SK-N-SH (cell line): ENCODE results near the gene STX1B. TPM values are rescaled to one million over a fixed set of nuclear protein-coding genes. Genes with fewer than 3 reads are reported as not detected.
A peak's percentile ranks its signal among the peaks of the same experiment; 100 is the strongest.
"Not testable (repeated sequence)": the region's sequence is repeated elsewhere in the genome, so short reads cannot be mapped to it uniquely, and the experiment has no call there.

ENCODE experiments used
- CTCF ChIA-PET: fragments of 300-600, 350-600 bp; formaldehyde crosslinking; extraction: SDS; loops from one replicate; lab custom pipeline; 2021; lab: Yijun Ruan, JAX
- POLR2A ChIA-PET: fragments of 350-600 bp; sonication (Branson Sonifier 250); formaldehyde crosslinking; extraction: SDS; loops from one replicate; lab custom pipeline; 2020; ENCODE audit warnings: antibody characterized with exemption, inconsistent platforms; lab: Yijun Ruan, JAX
- DNase-seq: peaks from one replicate; pipeline ENCODE4 v3.0.0; 2012
- H2AFZ ChIP-seq: fragments of 200-600 bp; sonication (generic); 2 replicates; pipeline ENCODE4 v1.8.1; 2016; ENCODE audit warnings: antibody characterized with exemption, mild to moderate bottlenecking, low read depth
- H3F3A ChIP-seq: fragments of 200-600 bp; sonication (generic); replicated peaks from 2 replicates; pipeline ENCODE3; 2016; ENCODE audit warnings: antibody characterized with exemption, mild to moderate bottlenecking; ENCODE audit not compliant: insufficient read depth
- H3K27ac ChIP-seq, 2 experiments: fragments of 200-500 bp in 1 of 2; fragments of 200-600 bp in 1 of 2; sonication (Bioruptor generic) in 1 of 2; sonication (generic), shearing (Covaris generic) in 1 of 2; 2 replicates each; pipeline versions ENCODE4 v1.5.1 to v1.6.1; 2014 to 2016; ENCODE audit warnings: low read depth in 2 of 2, inconsistent platforms in 1 of 2, low read length in 1 of 2, mild to moderate bottlenecking in 1 of 2, mixed read lengths in 1 of 2
- H3K27me3 ChIP-seq: fragments of 200-600 bp; sonication (generic), shearing (Covaris generic); 2 replicates; pipeline ENCODE4 v1.6.1; 2016; ENCODE audit warnings: mixed run types; ENCODE audit not compliant: insufficient read depth
- H3K36me3 ChIP-seq, 2 experiments: fragments of 200-500 bp in 1 of 2; fragments of 200-600 bp in 1 of 2; sonication (Bioruptor generic) in 1 of 2; sonication (generic) in 1 of 2; replicated peaks in 1 of 2; 2 replicates each; pipeline versions ENCODE3 to v1.5.1; 2014 to 2016; ENCODE audit warnings: low read length in 1 of 2, mild to moderate bottlenecking in 1 of 2; ENCODE audit not compliant: insufficient read depth in 2 of 2, control insufficient read depth in 1 of 2
- H3K4me1 ChIP-seq, 2 experiments: fragments of 200-500 bp in 1 of 2; fragments of 200-600 bp in 1 of 2; sonication (Bioruptor generic) in 1 of 2; sonication (generic), shearing (Covaris generic) in 1 of 2; 2 replicates each; pipeline versions ENCODE4 v1.5.1 to v1.6.1; 2014 to 2016; ENCODE audit warnings: low read depth in 1 of 2, low read length in 1 of 2, mixed run types in 1 of 2; ENCODE audit not compliant: insufficient read depth in 2 of 2, control insufficient read depth in 1 of 2
- H3K4me2 ChIP-seq: fragments of 200-600 bp; sonication (generic), shearing (Covaris generic); 2 replicates; pipeline ENCODE4 v1.6.1; 2017; ENCODE audit warnings: mixed run types
- H3K4me3 ChIP-seq, 2 experiments: fragments of 200-500 bp in 1 of 2; fragments of 200-600 bp in 1 of 2; sonication (Bioruptor generic) in 1 of 2; sonication (generic), shearing (Covaris generic) in 1 of 2; 2 replicates each; pipeline versions ENCODE4 v1.5.1 to v1.8.1; 2014 to 2016; ENCODE audit warnings: low read depth in 2 of 2, inconsistent platforms in 1 of 2, low read length in 1 of 2, mild to moderate bottlenecking in 1 of 2, mixed read lengths in 1 of 2, moderate library complexity in 1 of 2
- H3K79me2 ChIP-seq: fragments of 200-600 bp; sonication (generic); 2 replicates; pipeline ENCODE4 v1.8.1; 2017; ENCODE audit warnings: mild to moderate bottlenecking; ENCODE audit not compliant: insufficient read depth
- H3K9ac ChIP-seq: fragments of 200-600 bp; sonication (generic); 2 replicates; pipeline ENCODE4 v1.6.1; 2017; ENCODE audit warnings: mixed run types
- H3K9me2 ChIP-seq: fragments of 200-600 bp; sonication (generic); 2 replicates; pipeline ENCODE4 v1.6.1; 2017; ENCODE audit warnings: mixed run types
- H3K9me3 ChIP-seq: fragments of 200-600 bp; sonication (generic); 2 replicates; pipeline ENCODE4 v1.6.1; 2017; ENCODE audit warnings: mixed run types, mild to moderate bottlenecking, moderate library complexity
- H4K20me1 ChIP-seq: fragments of 200-600 bp; sonication (generic); 2 replicates; pipeline ENCODE4 v1.6.1; 2017; ENCODE audit warnings: mild to moderate bottlenecking, mixed run types; ENCODE audit not compliant: insufficient read depth
- ELF1 ChIP-seq: IDR thresholded peaks from 2 replicates; pipeline ENCODE4 v1.4.0; 2012
- FOXJ3 ChIP-seq: sonication (generic); formaldehyde crosslinking; IDR thresholded peaks from 2 replicates; pipeline ENCODE4 v1.5.1; 2020; ENCODE audit warnings: mild to moderate bottlenecking, missing genetic modification reagents
- FOXM1 ChIP-seq: IDR thresholded peaks from 2 replicates; pipeline ENCODE4 v1.4.0; 2012; ENCODE audit warnings: low read depth, mild to moderate bottlenecking
- IRF3 ChIP-seq: fragments of 150-350 bp; IDR thresholded peaks from 2 replicates; pipeline ENCODE4 v1.6.1; 2016; ENCODE audit warnings: mild to moderate bottlenecking, low read depth, low read length
- JUND ChIP-seq: IDR thresholded peaks from 2 replicates; pipeline ENCODE4 v1.4.0; 2012
- MEF2A ChIP-seq: IDR thresholded peaks from 2 replicates; pipeline ENCODE4 v1.4.0; 2012; ENCODE audit warnings: low read depth, borderline replicate concordance
- NFIC ChIP-seq: IDR thresholded peaks from 2 replicates; pipeline ENCODE4 v1.4.0; 2012; ENCODE audit warnings: borderline replicate concordance
- RAD21 ChIP-seq: IDR thresholded peaks from 2 replicates; pipeline ENCODE4 v1.6.1; 2012; ENCODE audit warnings: mild to moderate bottlenecking, low read length
- REST ChIP-seq: IDR thresholded peaks from 2 replicates; pipeline ENCODE4 v1.6.1; 2012; ENCODE audit warnings: mild to moderate bottlenecking, low read depth, low read length, moderate library complexity
- TCF12 ChIP-seq: IDR thresholded peaks from 2 replicates; pipeline ENCODE4 v1.4.0; 2012
- WGBS: methylation state at CpG from one replicate; pipeline ENCODE4 v1.1.6; 2017; ENCODE audit warnings: low lambda C conversion rate; 5-methylcytosine and 5-hydroxymethylcytosine counted together
- polyA plus RNA-seq, 3 experiments: library from polyadenylated mRNA; depleted of rRNA; stranded (reverse); fragments of >200 nt; gene quantifications; 2 replicates each; pipeline ENCODE4 v1.2.3, GENCODE V29; 2012
- small RNA-seq, 7 experiments: library from RNA; depleted of rRNA; stranded (forward); fragments of <200 nt; gene quantifications; one replicate each; pipeline ENCODE3, GENCODE V24; 2012

STX1B gene
- polyA plus RNA-seq, 1 of the 3 experiments (the other 2 are of a cell fraction): 21.2 TPM

GRCh38 chr16:30941600-30942425 is 68.6 kb downstream of the STX1B start (continued):
- TF ChIP-seq IRF3: no peak
- TF ChIP-seq RAD21: peak; percentile 70
- no peak for TF ChIP-seq NFIC
- no peak for TF ChIP-seq ELF1
- TF ChIP-seq FOXJ3: no peak
- TF ChIP-seq TCF12: no peak
- TF ChIP-seq MEF2A: no peak
- no peak for TF ChIP-seq JUND
- no peak for TF ChIP-seq REST
- no peak for TF ChIP-seq FOXM1

- CTCF ChIA-PET: interaction anchor here (0.6 to 4.8 kb wide), 4 partner anchors 12 to 492 kb away, joined by 3 to 45 read pairs (median 3); partner anchors contain the start of gene ORAI3
- DNase-seq, H3K9me3 ChIP-seq, H3K4me2 ChIP-seq, H3F3A ChIP-seq, H3K9ac ChIP-seq, H2AFZ ChIP-seq, POLR2A ChIA-PET, H4K20me1 ChIP-seq, H3K27me3 ChIP-seq, H3K4me3 ChIP-seq, H3K4me1 ChIP-seq, H3K9me2 ChIP-seq: not testable (repeated sequence)
- H3K36me3 ChIP-seq: peaks cover 26 to 27% of the 10 kb centered on the region in 2 experiments
- WGBS: 92% methylated on average over 8 of the region's 8 CpGs
- peak overlapping the region in 1 of 2 experiments; percentile 75; a peak in 2 of 4 replicates for H3K27ac ChIP-seq
- H3K79me2 ChIP-seq: peaks cover 19% of the 10 kb centered on the region; the same call in 1 of the 2 replicates
Observed at GRCh38 chr16:30939571-30939970, 70.9 kb downstream of the STX1B start.

Small RNAs within 50 kb of the gene (small RNA-seq; reads per million reads assigned to genes)
- 0 reads per million in 7 experiments for gene AC135048.1

Other genes with a start within 250 kb of the STX1B start
- 28.4 and 36.5 TPM in 2 replicates for gene CFAP119, start 248.6 kb downstream of the STX1B start, polyA plus RNA-seq (2012; rRNA removed)
- 49.8 and 57.3 TPM in 2 replicates for gene RNF40, start 248.3 kb downstream of the STX1B start, polyA plus RNA-seq (2012; rRNA removed)
- gene ZNF629, start 223.4 kb downstream of the STX1B start, polyA plus RNA-seq (2012; rRNA removed): 4.7 and 5.1 TPM in 2 replicates
- gene BCL7C, start 116.6 kb downstream of the STX1B start, polyA plus RNA-seq (2012; rRNA removed): 48.5 and 56.3 TPM in 2 replicates
- 35.9 and 45.7 TPM in 2 replicates for gene CTF1, start 114.0 kb downstream of the STX1B start, polyA plus RNA-seq (2012; rRNA removed)
- 18.3 and 20.6 TPM in 2 replicates for gene FBXL19, start 87.1 kb downstream of the STX1B start, polyA plus RNA-seq (2012; rRNA removed)
- gene ORAI3, start 61.6 kb downstream of the STX1B start, polyA plus RNA-seq (2012; rRNA removed): 29.0 and 31.8 TPM in 2 replicates
- 2.4 and 6.8 TPM in 2 replicates for gene SETD1A, start 52.9 kb downstream of the STX1B start, polyA plus RNA-seq (2012; rRNA removed)
- 12.2 and 12.9 TPM in 2 replicates for gene HSD3B7, start 25.4 kb downstream of the STX1B start, polyA plus RNA-seq (2012; rRNA removed)
- gene STX4, start 22.9 kb upstream of the STX1B start, polyA plus RNA-seq (2012; rRNA removed): 117 TPM in 2 replicates
- gene ZNF668, start 63.6 kb upstream of the STX1B start, polyA plus RNA-seq (2012; rRNA removed): 12.4 and 13.6 TPM in 2 replicates
- 2.7 and 3.4 TPM in 2 replicates for gene ZNF646, start 63.8 kb upstream of the STX1B start, polyA plus RNA-seq (2012; rRNA removed)
- gene PRSS53, start 78.3 kb upstream of the STX1B start, polyA plus RNA-seq (2012; rRNA removed): 3.1 and 4.9 TPM in 2 replicates
- 419 and 434 TPM in 2 replicates for gene VKORC1, start 84.2 kb upstream of the STX1B start, polyA plus RNA-seq (2012; rRNA removed)
- gene BCKDK, start 97.7 kb upstream of the STX1B start, polyA plus RNA-seq (2012; rRNA removed): 57.9 and 73.2 TPM in 2 replicates
- 51.8 and 52.0 TPM in 2 replicates for gene KAT8, start 107.0 kb upstream of the STX1B start, polyA plus RNA-seq (2012; rRNA removed)
- gene PRSS8, start 125.1 kb upstream of the STX1B start, polyA plus RNA-seq (2012; rRNA removed): 0.05 and 0.07 TPM in 2 replicates
- gene PRSS36, start 139.4 kb upstream of the STX1B start, polyA plus RNA-seq (2012; rRNA removed): 0.36 and 0.49 TPM in 2 replicates
- 298 and 429 TPM in 2 replicates for gene FUS, start 169.5 kb upstream of the STX1B start, polyA plus RNA-seq (2012; rRNA removed)
- 0.28 and 0.42 TPM in 2 replicates for gene PYCARD, start 192.1 kb upstream of the STX1B start, polyA plus RNA-seq (2012; rRNA removed)
- gene TRIM72, start 203.5 kb upstream of the STX1B start, polyA plus RNA-seq (2012; rRNA removed): under 0.01 TPM in 1 of 2 replicates, not detected in the other
- not detected in 2 replicates for gene PYDC1, start 206.5 kb upstream of the STX1B start, polyA plus RNA-seq (2012; rRNA removed)
- gene ITGAM, start 249.3 kb upstream of the STX1B start, polyA plus RNA-seq (2012; rRNA removed): under 0.01 and 0.02 TPM in 2 replicates